Colonic mucosa (tissue), 4 donors: ENCODE data around the gene SNCA. TPM values are rescaled to one million over a fixed set of nuclear protein-coding genes. Genes with fewer than 3 reads are reported as not detected.

ENCODE experiments used
- DNase-seq: peaks from one replicate; pipeline ENCODE4 v3.0.0-alpha.2; 2020
- H3K27ac ChIP-seq: fragments of 200-600 bp; one replicate; pipeline ENCODE4 v1.8.0; 2021
- H3K27me3 ChIP-seq: fragments of 200-600 bp; one replicate; pipeline ENCODE4 v1.8.0; 2021
- H3K36me3 ChIP-seq: fragments of 200-600 bp; one replicate; pipeline ENCODE4 v1.8.0; 2021
- H3K4me1 ChIP-seq: fragments of 200-600 bp; one replicate; pipeline ENCODE4 v1.8.0; 2021; ENCODE audit warnings: mild to moderate bottlenecking
- H3K4me3 ChIP-seq: fragments of 200-600 bp; one replicate; pipeline ENCODE4 v1.8.0; 2021
- H3K9ac ChIP-seq, 2 donors: one replicate each; pipeline ENCODE4 v1.7.0; 2013; ENCODE audit warnings: control low read depth in 2 of 2, low read depth in 2 of 2, low read length in 2 of 2
- H3K9me3 ChIP-seq: fragments of 200-600 bp; one replicate; pipeline ENCODE4 v1.8.0; 2021
- CTCF ChIP-seq: fragments of 200-600 bp; IDR thresholded peaks from one replicate; pipeline ENCODE4 v1.8.0; 2022; ENCODE audit warnings: antibody characterized with exemption, mild to moderate bottlenecking
- intact Hi-C: fragments of 100-400 bp; cut with DNase I; formaldehyde crosslinking; loops from one replicate; pipeline ENCODE4 v1.14.1; 2022
- total RNA-seq, 2 donors: library from RNA; stranded (reverse); fragmentation: NEBNext Ultra II Directional in 1 of 2; extraction: Animal tissue kit (Norgen Biotek cat#: 25700) in 1 of 2; gene quantifications; one replicate each; pipeline ENCODE4 v1.2.1, GENCODE V29; 2021
- donor health status: healthy.
- donor health status: DM: no; HTN: no; CAD: no.
- donor health status: DM: no; HTN: no; CAD: no.

SNCA gene
- total RNA-seq, 2 donors from 2014 or later, result 1.2 to 5.7 TPM

- H3K27me3 ChIP-seq, result no peaks in the 10 kb centered on the region
Observed at GRCh38 chr4:89684536-89684935, 152.4 kb downstream of the SNCA start.

GRCh38 chr4:89682808-89683207 lies 154.2 kb downstream of the SNCA start:
- TF ChIP-seq CTCF, result no peak
- intact Hi-C loops, result no loop called here
- Histone ChIP-seq H3K9me3 (no peaks in the 10 kb centered on the region), H3K36me3 (no peaks in the 10 kb centered on the region), H3K27me3 (no peaks in the 10 kb centered on the region), H3K9ac (no peak overlapping the region), H3K4me1 (no peaks in the 10 kb centered on the region), H3K27ac (no peak overlapping the region), H3K4me3 (no peak overlapping the region)
- DNase-seq, result no peak

More at GRCh38 chr4:89684536-89684935, 152.4 kb downstream of the SNCA start:
- Histone ChIP-seq H3K9me3 (no peaks in the 10 kb centered on the region), H3K27ac (no peak overlapping the region), H3K36me3 (no peaks in the 10 kb centered on the region), H3K4me1 (no peaks in the 10 kb centered on the region), H3K4me3 (no peak overlapping the region), H3K9ac (no peak overlapping the region)
- intact Hi-C loops, result no loop called here
- TF ChIP-seq CTCF, result no peak
- no peak for DNase-seq

- no peak for DNase-seq
- TF ChIP-seq CTCF, result no peak
- H3K9me3 ChIP-seq, result no peaks in the 10 kb centered on the region
- H3K27ac ChIP-seq, result no peak overlapping the region
- H3K9ac ChIP-seq, result no peak overlapping the region
- H3K36me3 ChIP-seq, result no peaks in the 10 kb centered on the region
- intact Hi-C loops, result no loop called here
- H3K4me1 ChIP-seq, result no peaks in the 10 kb centered on the region
- no peak overlapping the region for H3K4me3 ChIP-seq
- H3K27me3 ChIP-seq, result no peaks in the 10 kb centered on the region
Observed at GRCh38 chr4:89681671-89682070, 155.3 kb downstream of the SNCA start.

DNA sequence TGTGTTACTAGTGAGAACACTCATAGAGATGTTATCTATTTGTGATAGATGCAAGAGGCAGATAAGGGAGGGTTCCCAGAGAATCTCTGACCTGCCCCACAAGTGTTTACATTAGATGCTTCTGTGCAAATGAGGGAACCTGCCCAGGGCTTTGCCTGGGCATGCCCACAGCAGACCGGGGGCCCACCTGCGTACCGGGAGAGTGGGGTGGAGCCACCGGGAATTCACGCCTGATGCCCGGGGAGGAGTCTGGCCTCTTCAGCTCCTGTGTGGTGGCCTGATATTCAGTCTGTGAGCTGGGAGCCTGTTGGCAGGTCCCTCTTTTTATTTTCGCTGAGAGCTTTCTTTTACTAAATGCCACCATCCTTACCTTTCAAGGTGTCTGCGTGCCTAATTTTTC lies 155.7 kb downstream of the SNCA start:
- H3K27me3 ChIP-seq, result no peaks in the 10 kb centered on the region
- H3K9ac ChIP-seq, result no peak overlapping the region
- no peaks in the 10 kb centered on the region for H3K9me3 ChIP-seq
- H3K36me3 ChIP-seq, result no peaks in the 10 kb centered on the region
- no peak overlapping the region for H3K27ac ChIP-seq
- TF ChIP-seq CTCF, result no peak
- no peaks in the 10 kb centered on the region for H3K4me1 ChIP-seq
- no peak for DNase-seq
- no peak overlapping the region for H3K4me3 ChIP-seq
- intact Hi-C loops, result no loop called here

DNA sequence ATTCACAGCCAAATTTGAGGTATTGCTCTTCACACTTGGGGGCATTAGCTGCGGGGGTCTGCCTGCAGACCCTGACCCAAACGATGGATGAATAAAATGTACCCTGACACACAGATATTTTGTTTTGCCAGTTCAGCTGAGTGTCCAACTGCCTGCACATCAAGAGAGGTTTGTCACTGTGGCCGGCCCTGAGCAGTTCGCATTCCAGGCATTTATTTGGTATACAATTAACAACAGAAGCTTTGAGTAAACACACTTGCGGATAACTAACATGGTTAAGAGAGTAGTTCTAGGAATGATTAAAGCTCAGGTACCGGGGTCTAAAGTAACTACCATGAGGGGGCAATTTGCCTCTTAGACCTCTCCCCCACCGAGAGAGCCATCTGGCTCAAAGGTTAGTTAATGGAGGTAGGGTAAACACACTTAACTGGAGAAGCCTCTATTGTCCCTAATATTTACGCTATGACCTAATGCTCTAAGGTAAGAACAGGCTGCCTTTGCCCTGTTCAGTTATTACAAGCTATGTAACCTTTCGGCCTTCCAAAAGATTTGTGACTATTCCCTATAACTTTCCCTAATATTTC lies 162.0 kb downstream of the SNCA start:
- no peaks in the 10 kb centered on the region for H3K27me3 ChIP-seq
- no peak for DNase-seq
- intact Hi-C loops, result no loop called here
- H3K4me1 ChIP-seq, result no peaks in the 10 kb centered on the region
- no peak overlapping the region for H3K9ac ChIP-seq
- no peak overlapping the region for H3K27ac ChIP-seq
- no peaks in the 10 kb centered on the region for H3K36me3 ChIP-seq
- no peaks in the 10 kb centered on the region for H3K9me3 ChIP-seq
- no peak for TF ChIP-seq CTCF
- H3K4me3 ChIP-seq, result no peak overlapping the region

Other genes with a start within 250 kb of the SNCA start
- 10 to 100 TPM in 1 of 2 donors, 1 to 10 TPM in 1; 6.7 to 11.9 TPM for gene MMRN1, start 57.7 kb upstream of the SNCA start, total RNA-seq